Measurements from ENCODE around the gene EME1. TPM values are rescaled to one million over a fixed set of nuclear protein-coding genes. Genes with fewer than 3 reads are reported as not detected.

EME1 gene
- total and polyA plus RNA-seq, 2 experiments from 2014 or later = 5.2 to 13.4 TPM

- Histone ChIP-seq H3K36me3 (peaks cover 39% of the 10 kb centered on the region), H3K9me3 (ENCODE audit: low read depth) (no peaks in the 10 kb centered on the region), H3K27me3 (no peaks in the 10 kb centered on the region), H3K27ac (no peak overlapping the region), H3K4me1 (ENCODE audit: low read depth) (no peaks in the 10 kb centered on the region), H3K4me3 (no peak overlapping the region)
- TF ChIP-seq CTCF (IDR thresholded peaks at IDR 0.05; ENCODE audit: low read depth, low read length) = no peak
- no peak for DNase-seq (ENCODE audit: low read depth in 1 of 2, low spot score in 1 of 2)
These were observed 17.7 kb upstream of the EME1 start for GRCh38 chr17:50355336-50355700.

GRCh38 chr17:50355701-50356341 lies 17.2 kb upstream of the EME1 start:
- Histone ChIP-seq H3K9me3 (ENCODE audit: low read depth) (no peaks in the 10 kb centered on the region), H3K36me3 (peaks cover 39% of the 10 kb centered on the region), H3K27ac (no peak overlapping the region), H3K27me3 (no peaks in the 10 kb centered on the region), H3K4me1 (ENCODE audit: low read depth) (no peaks in the 10 kb centered on the region), H3K4me3 (no peak overlapping the region)
- no peak for DNase-seq (ENCODE audit: low read depth in 1 of 2, low spot score in 1 of 2)
- no peak for TF ChIP-seq CTCF (IDR thresholded peaks at IDR 0.05; ENCODE audit: low read depth, low read length)

DNA sequence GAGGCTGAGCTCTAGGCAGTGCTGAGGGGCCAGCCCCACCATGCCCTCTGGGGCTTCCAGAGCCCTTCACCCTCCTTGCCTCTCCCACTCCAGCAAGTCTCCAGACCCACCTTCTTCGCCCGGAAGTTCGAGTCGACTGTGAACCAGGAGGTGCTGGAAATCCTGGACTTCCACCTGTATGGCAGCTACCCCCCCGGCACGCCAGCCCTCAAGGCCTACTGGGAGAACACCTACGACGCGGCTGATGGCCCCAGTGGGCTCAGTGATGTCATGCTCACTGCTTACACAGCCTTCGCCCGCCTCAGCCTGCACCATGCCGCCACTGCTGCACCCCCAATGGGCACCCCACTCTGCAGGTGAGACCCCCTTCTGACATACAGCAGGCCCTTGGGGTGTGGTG lies 16.6 kb upstream of the EME1 start:
- no peaks in the 10 kb centered on the region for H3K4me1 ChIP-seq (ENCODE audit: low read depth)
- no peak overlapping the region for H3K4me3 ChIP-seq
- no peak for TF ChIP-seq CTCF (IDR thresholded peaks at IDR 0.05; ENCODE audit: low read depth, low read length)
- H3K27me3 ChIP-seq = no peaks in the 10 kb centered on the region
- no peaks in the 10 kb centered on the region for H3K9me3 ChIP-seq (ENCODE audit: low read depth)
- H3K27ac ChIP-seq = no peak overlapping the region
- DNase-seq (ENCODE audit: low read depth in 1 of 2, low spot score in 1 of 2) = no peak
- peaks cover 39% of the 10 kb centered on the region for H3K36me3 ChIP-seq

DNA sequence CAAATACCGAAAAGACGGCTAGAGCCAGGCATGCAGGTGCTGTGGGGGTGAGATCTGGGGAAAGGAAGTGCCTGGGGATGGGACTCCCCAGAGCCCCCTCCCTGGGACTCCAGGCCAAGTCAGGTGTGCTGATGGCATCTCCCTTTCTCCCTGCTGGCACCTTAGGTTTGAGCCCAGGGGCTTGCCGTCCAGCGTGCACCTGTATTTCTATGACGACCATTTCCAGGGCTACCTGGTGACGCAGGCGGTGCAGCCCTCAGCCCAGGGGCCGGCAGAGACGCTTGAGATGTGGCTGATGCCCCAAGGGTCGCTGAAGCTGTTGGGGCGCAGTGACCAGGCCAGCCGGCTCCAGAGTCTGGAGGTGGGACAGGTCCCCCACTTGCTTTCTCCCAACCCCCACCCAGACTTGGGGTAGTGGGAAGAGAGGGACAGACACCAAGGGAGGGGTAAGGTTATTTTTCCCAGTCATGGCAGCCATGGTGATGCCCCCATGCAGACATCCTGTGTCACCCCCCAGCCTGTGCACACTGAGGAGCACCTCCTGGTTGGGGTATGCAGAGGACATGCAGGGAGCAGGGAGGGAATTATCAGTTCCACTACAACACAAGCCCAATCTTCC lies 16.0 kb upstream of the EME1 start:
- Histone ChIP-seq H3K27me3 (no peaks in the 10 kb centered on the region), H3K4me1 (ENCODE audit: low read depth) (no peaks in the 10 kb centered on the region), H3K27ac (no peak overlapping the region), H3K36me3 (peaks cover 39% of the 10 kb centered on the region), H3K4me3 (no peak overlapping the region), H3K9me3 (ENCODE audit: low read depth) (no peaks in the 10 kb centered on the region)
- no peak for TF ChIP-seq CTCF (IDR thresholded peaks at IDR 0.05; ENCODE audit: low read depth, low read length)
- no peak for DNase-seq (ENCODE audit: low read depth in 1 of 2, low spot score in 1 of 2)

DNA sequence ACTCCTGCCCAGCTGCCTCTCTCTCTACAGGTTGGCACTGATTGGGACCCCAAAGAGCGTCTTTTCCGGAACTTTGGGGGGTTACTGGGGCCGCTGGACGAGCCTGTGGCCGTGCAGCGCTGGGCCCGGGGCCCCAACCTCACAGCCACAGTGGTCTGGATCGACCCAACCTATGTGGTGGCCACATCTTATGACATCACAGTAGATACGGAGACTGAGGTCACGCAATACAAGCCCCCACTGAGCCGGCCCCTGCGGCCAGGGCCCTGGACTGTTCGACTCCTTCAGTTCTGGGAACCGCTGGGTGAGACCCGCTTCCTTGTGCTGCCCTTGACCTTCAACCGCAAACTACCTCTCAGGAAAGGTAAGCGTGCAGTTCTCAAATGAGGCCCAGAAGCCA lies 14.9 kb upstream of the EME1 start:
- DNase-seq (ENCODE audit: low read depth in 1 of 2, low spot score in 1 of 2) = no peak
- Histone ChIP-seq H3K4me1 (ENCODE audit: low read depth) (peaks cover 5% of the 10 kb centered on the region), H3K36me3 (peaks cover 39% of the 10 kb centered on the region), H3K4me3 (no peak overlapping the region), H3K9me3 (ENCODE audit: low read depth) (no peaks in the 10 kb centered on the region), H3K27me3 (no peaks in the 10 kb centered on the region), H3K27ac (no peak overlapping the region)
- no peak for TF ChIP-seq CTCF (IDR thresholded peaks at IDR 0.05; ENCODE audit: low read depth, low read length)
